HL-60/S4 treated with phorbol 12-myristate 13-acetate at 8.2 ng/mL for 4 days and 3 days (cell line): ENCODE measurements around the gene ELOVL5.
"Not testable (repeated sequence)": the region's sequence is repeated elsewhere in the genome, so short reads cannot be mapped to it uniquely, and the experiment has no call there.

ENCODE experiments used
- in situ Hi-C: fragments of 300-500 bp; cut with MboI; formaldehyde crosslinking; loops from 2 replicates; pipeline ENCODE4 v1.15.0; 2022; ENCODE audit warnings: low sequenced_read_pairs

Gene ELOVL5

DNA sequence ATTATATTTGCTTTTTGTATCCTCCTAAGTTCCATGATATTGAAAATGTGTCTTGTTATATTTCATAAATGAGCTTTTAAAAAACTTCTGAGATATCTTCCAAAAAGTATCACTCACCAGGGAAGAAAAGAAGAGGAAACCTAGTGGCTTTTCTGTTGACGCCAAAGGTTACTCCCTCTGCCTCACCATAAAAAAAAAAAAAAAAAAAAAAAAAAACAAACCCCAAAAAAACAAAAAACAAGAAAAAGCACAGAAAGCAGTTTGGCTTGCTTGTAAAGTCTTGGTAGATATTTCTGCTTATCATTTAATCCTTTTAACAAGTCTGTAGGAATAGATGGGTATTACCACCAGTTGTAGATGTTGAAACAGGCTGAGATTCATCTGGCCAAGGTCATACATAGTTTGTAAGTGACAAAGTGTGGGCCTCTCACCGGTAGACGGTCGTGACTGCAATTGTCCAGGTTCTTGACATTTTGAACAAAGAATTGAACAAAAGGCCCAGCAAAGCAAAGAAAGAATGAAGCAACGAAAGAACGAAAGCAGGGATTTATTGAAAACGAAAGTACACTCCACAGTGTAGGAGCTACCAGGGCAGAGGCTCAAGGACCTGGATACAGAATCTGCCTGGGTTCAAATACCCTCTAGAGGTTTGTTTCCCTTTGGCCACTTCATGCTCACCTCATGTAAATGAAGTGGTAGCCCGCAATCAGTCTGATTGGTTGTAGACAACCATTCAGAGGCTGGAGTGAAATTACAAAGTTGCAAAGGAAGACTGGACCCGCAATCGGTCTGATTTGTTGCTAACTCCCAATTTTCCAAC is 11.6 kb upstream of the ELOVL5 start:
- in situ Hi-C loops, result no loop called here

DNA sequence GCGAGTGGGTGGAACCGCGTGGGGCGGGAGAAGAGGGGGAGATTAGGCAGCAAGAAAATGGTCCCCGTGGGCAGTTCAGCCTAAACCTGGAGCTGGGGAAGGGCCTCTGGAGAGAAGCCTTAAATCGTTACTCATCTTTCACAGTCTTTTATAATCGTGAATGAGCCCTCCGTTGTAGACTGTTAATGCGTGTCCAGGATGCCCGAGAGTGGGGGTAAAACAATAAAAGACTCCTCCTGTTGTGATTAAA is 11.0 kb upstream of the ELOVL5 start:
- in situ Hi-C loops, result no loop called here

DNA sequence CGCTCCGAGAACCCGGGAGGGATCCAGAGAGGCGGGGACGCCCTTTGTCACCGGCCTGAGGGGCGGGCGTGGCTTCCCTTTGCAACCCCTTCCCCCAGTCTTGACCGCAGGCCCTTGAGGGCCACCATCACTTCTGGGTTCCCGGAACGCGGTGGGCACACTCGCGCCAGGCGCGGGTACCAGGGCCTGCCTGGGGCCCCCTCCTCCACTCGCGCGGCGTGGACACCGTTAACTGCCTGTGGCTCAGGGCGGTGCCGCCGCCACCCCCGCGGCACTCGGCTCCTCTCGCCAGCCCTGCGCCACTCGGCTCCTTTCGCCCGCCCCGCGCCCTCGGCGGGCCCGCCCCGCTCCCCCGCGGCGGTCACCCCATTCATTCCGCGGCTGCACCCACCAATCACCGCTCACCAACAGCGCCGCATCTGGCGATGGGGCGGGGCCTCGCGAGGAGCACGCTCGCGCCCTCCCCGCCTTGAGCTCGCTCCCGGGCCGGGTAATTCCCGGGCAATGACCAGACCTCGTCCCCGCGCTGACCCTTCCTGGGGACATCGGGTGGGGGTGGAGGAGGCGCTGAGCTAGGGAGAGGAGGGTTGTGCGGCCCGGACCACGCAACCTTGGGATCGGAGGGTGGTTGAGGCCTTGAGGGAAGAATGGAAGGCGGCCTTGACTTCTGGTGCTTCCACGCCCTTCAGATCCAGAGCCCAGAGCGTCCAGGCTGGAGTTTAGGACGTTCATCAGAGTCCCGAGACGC is 10.5 kb upstream of the ELOVL5 start:
- in situ Hi-C loops, result no loop called here

GRCh38 chr6:53358440-53359094 is 9.8 kb upstream of the ELOVL5 start:
- in situ Hi-C loops, result no loop called here

DNA sequence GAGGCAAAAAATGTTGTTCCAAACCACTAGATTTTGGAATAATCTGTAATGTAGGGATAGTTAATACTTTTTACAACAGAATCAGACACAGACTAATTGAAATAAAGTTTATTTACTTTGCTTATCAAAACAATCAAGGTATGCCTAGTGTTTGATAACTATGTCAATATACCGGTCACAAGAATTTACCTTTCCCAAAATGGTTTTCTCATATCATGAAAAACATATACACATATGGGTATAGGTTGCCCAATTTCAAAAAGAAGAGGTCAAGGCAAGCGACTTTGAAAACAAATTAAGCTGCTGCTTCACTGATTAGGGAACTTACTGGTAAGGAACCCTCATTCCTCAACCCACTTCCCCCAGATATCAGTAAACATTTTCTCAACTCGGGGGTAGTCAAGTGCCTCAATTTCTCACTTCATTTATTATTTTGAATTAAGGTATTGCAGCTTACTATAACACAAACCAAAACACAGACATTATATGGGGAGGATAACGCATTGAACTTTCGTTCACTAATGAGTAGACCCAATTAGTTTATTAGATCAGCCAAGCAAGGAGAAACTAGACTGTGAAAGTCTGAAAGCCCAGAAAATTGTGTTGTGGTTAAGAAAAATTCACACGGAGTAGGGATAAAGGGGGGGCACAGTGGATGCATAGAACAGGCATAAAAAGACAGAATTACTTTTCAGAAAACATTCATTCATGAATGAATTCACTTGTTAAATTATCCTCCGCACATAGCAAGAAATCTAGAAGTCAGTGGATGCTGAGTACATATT is 9.0 kb upstream of the ELOVL5 start:
- in situ Hi-C loops, result no loop called here

DNA sequence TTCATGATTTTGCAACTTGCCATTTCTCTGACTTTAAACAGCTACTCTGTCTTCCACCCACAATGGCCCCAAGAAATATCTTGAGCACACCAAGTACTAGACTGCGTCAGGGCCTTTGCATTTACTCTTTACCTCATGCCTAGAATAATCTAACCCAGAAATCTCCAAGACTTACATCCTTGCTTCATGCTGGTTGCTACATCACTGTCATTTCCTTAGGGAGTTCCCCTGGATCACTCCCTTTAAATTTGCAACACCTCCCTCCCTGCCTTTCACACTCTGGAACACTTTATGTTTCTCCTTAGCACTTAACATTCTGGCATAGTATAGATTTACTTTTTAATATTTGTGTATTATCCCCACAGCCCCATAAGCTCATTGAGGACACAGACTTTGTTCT is 4.9 kb upstream of the ELOVL5 start:
- in situ Hi-C loops, result no loop called here

GRCh38 chr6:53352360-53352759 is 3.6 kb upstream of the ELOVL5 start:
- in situ Hi-C loops, result no loop called here

GRCh38 chr6:53349209-53349693 is 501 bp upstream of the ELOVL5 start:
- in situ Hi-C loops, result no loop called here

GRCh38 chr6:53347921-53348370 is 804 bp downstream of the ELOVL5 start:
- in situ Hi-C loops, result no loop called here

DNA sequence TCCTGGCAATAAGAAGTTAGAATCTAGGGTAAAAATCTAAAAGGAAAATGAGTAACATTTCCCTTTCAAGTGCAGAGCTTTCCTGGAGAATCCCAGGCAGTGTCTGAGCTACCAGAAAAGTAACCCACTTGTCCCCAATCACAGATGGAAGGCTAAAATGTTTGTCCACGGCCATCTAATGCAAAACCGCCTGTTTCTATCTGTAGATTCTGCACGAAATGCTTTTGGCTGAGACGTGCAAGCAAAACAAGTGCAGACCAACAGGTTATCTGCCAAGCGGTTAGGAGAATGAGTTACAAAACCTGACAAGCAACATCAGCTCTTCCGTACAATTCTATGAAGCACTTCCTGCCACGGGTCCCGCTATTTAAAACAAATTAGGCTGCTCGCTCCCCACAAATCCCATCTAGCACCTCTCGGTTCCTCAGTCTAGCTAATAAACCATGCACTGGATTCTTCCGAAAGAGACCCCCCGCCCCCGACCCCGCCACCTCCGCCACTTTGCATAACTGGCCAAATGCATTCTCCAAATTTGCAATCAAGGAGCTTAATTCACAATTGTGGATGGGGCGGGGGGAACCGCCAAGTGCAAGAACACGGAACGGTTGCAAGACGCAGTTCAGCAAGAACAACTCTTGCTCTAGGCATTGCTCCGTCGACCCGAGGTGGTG is 1.4 kb downstream of the ELOVL5 start:
- in situ Hi-C loops, result no loop called here

DNA sequence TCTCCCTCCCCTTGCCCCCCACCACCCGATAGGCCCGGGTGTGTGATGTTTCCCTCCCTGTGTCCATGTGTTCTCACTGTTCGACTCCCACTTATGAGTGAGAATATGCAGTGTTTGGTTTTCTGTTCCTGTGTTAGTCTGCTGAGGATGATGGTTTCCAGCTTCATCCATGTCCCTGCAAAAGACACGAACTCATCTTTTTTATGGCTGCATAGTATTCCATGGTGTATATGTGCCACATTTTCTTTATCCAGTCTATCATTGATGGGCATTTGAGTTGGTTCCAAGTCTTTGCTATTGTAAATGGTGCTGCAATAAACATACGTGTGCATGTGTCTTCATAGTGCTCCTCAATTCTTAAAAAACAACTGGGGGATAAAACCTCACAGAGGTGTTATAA is 2.7 kb downstream of the ELOVL5 start:
- in situ Hi-C loops, result not testable (repeated sequence)

DNA sequence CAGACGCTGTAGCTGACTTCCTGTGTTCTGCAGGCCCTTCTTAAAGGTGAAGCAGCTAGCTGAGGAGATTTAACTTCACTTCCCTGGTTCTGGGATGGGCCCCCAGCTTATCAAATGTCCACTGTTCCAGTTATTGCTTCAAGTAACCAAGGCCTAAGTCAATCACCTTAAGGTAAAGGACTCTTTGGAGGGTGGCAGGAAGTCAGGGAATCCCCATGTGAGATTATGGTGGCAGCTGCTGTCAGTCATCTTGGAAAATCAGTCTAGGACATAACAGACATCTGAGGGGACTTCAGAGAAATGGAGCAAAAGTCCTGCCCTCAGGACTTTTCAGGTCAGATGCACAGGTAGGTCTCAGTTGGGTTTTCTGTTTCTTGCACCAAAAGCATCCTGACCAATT is 3.8 kb downstream of the ELOVL5 start:
- in situ Hi-C loops, result no loop called here

DNA sequence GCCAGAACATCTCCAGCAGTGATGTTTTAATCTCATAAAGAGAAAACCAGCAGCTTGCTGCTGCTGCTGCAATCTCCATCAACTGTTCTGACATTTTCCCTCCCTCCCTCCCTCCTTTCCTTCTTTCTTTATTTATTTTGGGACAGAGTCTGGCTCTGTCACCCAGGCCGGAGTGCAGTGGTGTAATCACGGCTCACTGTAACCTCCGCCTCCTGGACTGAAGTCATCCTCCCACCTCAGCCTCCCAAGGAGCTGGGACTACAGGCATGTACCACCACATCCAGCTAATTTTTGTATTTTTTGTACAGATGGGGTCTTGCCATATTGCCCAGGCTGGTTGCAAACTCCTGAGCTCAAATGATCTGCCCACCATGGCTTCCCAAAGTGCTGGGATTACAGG is 5.7 kb downstream of the ELOVL5 start:
- in situ Hi-C loops, result no loop called here

DNA sequence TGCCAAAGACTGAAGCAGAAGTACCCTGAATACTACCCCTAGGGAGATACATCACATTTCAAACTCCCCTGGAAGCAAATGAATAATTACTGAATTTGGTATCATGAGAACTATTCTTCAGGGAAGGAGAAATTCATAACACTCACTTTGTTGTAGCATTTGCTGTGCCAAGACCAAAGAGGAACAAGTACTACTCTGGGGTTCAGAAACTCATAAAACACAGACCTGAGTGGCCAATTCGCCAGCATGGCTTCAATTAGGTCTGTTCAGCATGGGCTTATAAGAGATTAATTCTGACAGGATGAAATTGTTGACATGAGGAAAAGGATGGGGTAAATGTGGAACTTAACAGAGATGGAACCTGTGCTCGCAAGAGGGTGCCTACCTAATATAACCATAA is 6.5 kb downstream of the ELOVL5 start:
- in situ Hi-C loops, result no loop called here

- in situ Hi-C loops, result no loop called here
Measured at GRCh38 chr6:53340536-53340935, 8.2 kb downstream of the ELOVL5 start.

GRCh38 chr6:53339424-53339823 is 9.3 kb downstream of the ELOVL5 start:
- in situ Hi-C loops, result no loop called here

GRCh38 chr6:53338304-53338703 is 10.4 kb downstream of the ELOVL5 start:
- in situ Hi-C loops, result no loop called here

DNA sequence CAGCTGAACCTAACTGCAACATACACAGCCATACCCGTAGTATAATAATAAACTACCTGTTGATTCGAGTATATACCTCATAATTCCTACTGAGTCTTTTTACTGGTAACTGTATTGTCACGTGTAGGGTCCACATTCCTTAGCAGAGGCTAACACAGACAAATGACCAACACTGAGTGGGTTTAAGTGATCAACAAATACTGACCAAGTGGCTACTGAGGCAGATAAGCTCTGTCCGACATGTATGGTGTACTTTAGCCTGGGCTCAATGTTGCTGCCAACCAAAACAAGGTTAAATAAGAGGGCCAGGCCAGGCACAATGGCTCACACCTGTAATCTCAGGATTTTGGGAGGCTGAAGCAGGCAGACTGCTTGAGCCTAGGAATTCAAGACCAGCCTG is 12.7 kb downstream of the ELOVL5 start:
- in situ Hi-C loops, result no loop called here

DNA sequence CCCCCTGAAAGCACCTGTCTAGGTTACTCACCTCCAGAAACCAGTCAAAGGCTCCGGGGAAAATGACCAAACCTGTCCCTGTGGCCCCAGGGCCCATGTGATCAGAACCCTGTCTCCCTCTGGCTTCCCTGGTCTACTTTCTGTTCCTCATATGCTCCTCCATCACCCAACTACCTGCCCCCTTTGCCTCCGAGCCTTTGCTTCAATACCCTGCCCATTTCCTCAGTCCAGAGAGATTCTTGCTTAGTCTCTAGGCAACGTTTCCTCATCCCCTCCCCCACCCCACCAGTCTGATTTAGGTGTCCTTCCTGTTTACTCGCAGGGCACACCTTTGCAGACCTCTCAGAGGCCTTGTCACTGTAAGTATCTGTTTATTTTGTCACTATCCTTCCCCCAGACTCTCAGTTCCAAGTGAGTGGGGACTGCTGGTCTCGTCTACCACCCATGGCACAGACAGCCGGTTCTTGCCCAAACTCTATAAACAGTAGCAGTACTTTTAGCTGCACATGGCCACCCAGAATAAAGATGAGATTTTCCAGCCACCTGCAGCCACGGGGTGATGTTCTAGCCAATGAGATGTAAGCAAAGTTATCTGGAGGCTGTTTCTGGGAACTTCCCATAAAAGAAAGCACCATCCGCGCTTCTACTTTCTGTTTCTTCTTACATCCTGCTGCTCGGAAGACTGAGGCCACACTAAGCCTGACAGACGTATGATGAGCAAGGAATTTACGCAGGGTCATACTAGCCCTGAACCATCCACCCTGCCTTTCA is 13.3 kb downstream of the ELOVL5 start:
- in situ Hi-C loops, result no loop called here
